ENCODE results near the gene CSF3R.
A peak's percentile ranks its signal among the peaks of the same experiment; 100 is the strongest.

CSF3R gene

GRCh38 chr1:36457691-36458090 lies 25.0 kb downstream of the CSF3R start:
- DNase-seq (ENCODE audit: low spot score) = no peak

DNA sequence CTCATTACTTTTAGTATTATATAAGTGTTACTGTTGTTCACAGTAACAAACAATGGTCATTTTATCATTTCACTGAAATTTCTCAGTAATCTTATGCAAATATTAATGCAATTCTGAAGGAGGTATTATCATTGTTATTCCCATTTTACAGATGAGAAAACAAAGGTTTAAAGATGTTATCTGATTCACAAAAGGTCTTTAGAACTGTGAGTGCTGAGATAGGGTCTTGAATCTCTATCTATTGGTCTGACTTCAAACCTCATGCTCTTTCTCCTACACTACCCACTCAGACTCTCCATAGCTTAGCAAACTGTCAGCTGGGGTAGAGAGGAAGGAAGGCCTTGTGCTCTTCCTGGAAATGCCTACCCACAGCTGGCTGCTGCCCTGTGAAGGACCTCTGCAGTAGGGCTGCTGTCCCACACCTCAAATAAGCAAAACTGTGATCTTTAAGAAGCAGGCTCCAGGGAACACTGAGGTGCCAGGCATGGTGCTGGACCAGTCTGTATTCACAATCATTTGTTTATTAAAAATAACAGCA lies 26.3 kb downstream of the CSF3R start:
- no peak for DNase-seq (ENCODE audit: low spot score)

GRCh38 chr1:36455386-36455785 lies 27.3 kb downstream of the CSF3R start:
- DNase-seq (ENCODE audit: low spot score) = no peak

DNA sequence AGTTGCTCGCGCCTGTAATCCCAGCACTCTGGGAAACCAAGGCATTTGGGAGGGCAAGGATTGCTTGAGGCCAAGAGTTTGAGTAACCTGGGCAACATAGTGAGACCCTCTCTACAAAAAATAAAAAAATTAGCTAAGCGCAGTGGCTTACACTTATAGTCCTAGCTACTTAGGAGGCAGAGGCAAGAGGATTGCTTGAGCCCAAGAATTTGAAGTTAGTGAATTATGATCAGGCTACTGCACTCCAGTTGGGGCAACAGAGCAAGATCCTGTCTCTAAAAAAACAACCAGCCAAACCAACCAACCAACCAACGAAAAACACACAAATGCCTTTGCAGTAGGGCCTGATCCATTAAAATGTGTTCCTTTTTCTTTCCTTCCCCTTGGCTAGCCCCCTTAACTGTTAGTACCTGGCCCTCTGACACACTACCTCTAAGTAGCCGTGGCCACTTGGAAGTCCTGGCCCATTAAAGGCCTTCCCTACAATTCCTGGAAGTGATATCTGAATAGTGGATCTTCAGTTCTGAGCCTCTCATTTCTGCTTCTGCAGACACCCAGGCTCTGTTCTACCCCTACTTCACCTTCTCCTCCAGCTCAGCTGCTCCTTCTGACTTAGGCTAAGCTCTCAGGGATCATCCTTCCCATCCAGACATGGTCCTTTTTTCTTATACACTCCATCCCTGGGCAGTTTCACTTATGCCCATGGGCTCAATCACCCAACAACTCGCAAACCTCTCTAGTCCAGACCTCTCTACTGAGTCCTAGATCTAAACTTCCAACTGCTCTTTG lies 28.9 kb downstream of the CSF3R start:
- no peak for DNase-seq (ENCODE audit: low spot score)

DNA sequence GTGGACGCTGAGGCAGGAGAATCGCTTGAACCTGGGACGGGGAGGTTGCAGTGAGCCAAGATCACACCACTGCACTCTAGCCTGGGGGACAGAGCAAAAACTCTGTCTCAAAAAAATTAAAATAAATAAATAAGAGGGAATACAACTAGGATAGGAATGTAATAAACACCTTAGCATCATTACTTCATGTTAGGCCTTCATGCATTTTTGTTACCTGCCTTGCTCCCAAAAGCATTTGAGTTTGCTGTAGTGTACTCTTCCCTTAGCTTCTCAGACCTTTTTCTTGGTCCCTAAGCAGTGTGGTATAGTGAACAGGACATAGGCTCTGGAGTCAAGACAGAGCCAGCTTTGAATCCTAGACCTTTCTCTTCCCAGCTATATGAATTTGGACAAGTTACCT lies 29.7 kb downstream of the CSF3R start:
- no peak for DNase-seq (ENCODE audit: low spot score)

DNA sequence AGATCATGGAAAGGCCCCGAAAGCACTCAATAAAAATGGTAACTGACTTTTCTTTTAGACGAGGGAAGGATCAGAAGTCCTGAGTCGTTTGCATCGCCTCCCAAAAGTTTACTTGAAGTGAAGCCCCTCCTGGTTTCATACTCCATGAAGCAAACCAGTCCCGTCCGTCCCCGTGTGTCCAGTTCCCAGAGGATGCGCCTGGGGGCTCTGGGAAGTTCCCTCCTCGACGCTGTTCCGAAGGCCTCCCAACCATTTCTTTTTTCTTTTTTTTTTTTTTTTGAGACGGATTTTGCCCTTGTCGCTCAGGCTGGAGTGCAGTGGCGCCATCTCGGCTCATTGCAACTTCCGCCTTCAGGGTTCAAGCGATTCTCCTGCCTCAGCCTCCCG lies 31.8 kb downstream of the CSF3R start:
- DNase-seq (ENCODE audit: low spot score) = no peak

GRCh38 chr1:36450270-36450918 lies 32.3 kb downstream of the CSF3R start, which contains the start of gene OSCP1:
TSS of gene OSCP1 (minus strand) at chr1:36450451. CDS start at chr1:36450369, 82 bp downstream.
- DNase-seq (ENCODE audit: low spot score) = peak; percentile 95

- no peak for DNase-seq (ENCODE audit: low spot score)
Measured at GRCh38 chr1:36448530-36449056, 34.1 kb downstream of the CSF3R start.

- no peak for DNase-seq (ENCODE audit: low spot score)
Measured at GRCh38 chr1:36447450-36447849, 35.3 kb downstream of the CSF3R start.

- no peak for DNase-seq (ENCODE audit: low spot score)
Measured at GRCh38 chr1:36446746-36447145, 36.0 kb downstream of the CSF3R start.

DNA sequence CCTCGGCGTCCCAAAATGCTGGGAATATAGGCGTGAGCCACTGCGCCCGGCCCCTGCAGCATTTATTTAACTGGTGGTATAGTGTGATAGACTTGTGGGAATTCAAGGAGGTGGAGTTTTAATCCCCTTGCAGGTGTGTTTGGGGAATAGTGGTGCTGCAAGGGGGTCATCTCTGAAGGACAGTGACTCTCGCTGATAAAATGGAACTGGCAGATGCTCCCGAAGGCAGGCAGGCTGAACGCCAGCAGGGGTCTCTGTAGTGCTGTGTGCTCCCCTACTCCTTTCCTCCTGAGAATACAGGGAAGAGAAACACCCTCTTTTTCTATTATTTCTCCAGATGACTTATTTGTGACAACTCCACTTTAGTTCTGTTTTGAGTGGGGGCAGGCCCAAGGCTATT lies 36.4 kb downstream of the CSF3R start:
- peak; percentile 39 for DNase-seq (ENCODE audit: low spot score)

DNA sequence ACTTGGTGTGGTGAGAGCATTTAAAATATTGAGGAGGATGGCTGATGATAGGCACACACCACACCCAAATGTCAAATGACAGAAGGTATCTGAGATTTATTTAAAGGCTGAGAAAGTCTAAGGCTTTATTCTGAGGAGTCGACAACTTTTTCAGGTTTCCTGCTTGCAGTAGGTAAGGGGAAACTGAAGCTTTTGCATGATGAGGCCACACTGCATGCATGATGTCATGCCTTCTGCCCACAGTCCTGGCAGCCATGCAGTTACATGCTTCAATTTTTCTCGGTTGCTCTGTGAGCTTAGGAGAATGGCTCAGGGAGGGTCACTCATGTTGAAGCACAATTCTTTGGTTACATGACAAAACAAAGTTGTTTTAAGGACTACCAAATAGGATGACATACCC lies 39.4 kb downstream of the CSF3R start:
- DNase-seq (ENCODE audit: low spot score) = no peak

- no peak for DNase-seq (ENCODE audit: low spot score)
Measured at GRCh38 chr1:36442337-36442736, 40.4 kb downstream of the CSF3R start.

- DNase-seq (ENCODE audit: low spot score) = no peak
Measured at GRCh38 chr1:36440646-36441045, 42.1 kb downstream of the CSF3R start.

DNA sequence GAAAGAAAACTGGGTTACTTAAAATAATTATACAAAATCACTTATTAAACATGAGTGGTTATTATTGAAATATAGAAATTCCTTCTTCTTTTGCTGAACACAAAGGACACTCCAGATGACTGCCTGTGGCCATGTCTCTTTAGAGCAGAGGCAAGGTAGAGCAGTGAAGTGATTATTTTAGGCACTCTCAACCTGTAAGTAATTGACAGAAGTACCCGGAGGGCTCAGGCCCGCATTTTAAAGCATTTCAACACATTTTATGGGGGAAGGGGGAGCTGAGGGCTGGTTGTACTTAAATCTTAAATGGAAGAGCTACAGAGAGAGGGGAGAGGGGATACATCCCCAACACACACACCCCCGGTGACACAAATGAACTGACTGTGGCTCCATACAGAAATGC lies 42.7 kb downstream of the CSF3R start:
- no peak for DNase-seq (ENCODE audit: low spot score)

GRCh38 chr1:36438715-36439114 lies 44.0 kb downstream of the CSF3R start:
- DNase-seq (ENCODE audit: low spot score) = no peak

DNA sequence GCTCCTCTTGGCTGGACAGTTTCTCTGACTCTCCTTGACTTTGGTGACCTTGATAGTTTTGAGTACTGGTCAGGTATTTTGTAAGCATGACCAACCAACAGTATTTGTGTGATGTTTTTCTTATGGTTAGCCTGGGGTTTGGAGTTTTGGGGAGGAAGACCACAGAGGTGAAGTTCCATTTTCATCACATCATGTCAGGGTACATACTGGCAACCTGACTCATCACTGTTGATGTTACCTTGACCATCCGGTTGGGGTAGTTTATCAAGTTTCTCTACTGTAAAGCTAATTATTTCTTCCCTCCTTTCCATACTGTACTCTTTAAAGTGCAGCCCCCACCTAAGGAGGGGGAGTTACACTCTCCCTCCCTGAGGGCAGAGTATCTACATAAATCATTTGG lies 45.9 kb downstream of the CSF3R start:
- no peak for DNase-seq (ENCODE audit: low spot score)

GRCh38 chr1:36433102-36433501 lies 49.6 kb downstream of the CSF3R start:
- DNase-seq (ENCODE audit: low spot score) = no peak

DNA sequence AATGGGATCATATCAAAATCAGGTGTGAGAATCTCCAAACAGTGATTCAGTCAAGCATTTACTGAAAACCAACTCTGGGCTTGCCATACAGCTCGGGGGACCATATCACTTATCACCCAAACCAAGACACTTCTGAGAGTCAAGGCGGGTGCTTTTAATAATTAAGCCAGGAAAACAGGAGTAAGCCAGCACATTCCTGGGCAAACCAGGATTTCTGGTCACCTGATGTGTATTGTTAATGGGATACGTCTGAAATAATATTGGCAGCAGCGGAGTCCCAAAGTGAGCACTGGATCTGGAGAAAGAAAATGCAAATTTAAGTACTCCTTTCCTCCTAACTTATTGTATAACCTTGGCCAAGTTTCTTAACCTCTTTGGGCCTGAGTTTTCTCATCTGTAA lies 50.1 kb downstream of the CSF3R start:
- DNase-seq (ENCODE audit: low spot score) = no peak

GRCh38 chr1:36425791-36426190 lies 56.9 kb downstream of the CSF3R start:
- no peak for DNase-seq (ENCODE audit: low spot score)

DNA sequence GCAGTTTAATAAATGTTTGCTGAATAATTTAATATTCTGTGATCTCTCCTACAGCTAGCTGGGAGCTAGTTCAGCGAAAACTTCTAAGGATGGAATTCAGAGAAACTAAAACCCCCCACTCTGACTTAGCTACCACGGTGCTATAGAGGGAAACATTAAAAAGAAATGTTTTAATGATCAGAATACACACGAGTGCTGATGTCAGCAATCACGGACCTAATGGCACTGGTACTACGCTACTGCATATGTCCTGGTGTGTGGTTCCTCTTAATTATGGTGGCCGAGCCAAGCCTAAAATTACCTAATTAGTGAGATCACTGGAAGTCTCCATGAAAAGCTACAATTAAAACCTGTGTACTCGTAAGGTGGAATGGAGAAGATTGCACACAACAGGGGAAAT lies 61.1 kb downstream of the CSF3R start:
- DNase-seq (ENCODE audit: low spot score) = no peak

GRCh38 chr1:36420836-36421317 lies 61.8 kb downstream of the CSF3R start:
- DNase-seq (ENCODE audit: low spot score) = peak; percentile 38

DNA sequence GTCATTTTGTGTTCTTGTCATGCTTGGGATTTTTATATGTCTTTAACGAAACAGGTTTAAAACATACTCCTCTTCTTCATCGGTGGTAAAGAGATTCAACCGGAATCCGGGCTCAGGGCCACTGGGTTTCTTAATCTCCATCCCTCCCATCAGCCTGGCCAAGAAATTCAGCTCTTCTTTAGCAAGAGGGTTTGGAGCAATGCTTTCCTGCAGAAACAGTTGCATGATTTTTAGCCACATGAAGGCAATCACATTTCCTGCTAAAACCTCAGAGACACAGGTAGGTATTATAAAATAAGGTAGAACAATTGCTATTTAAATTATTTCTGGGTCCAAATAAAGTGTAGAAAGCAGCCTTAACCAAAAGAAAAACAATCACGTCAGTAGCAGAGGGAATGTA lies 62.3 kb downstream of the CSF3R start:
- DNase-seq (ENCODE audit: low spot score) = no peak
